Transverse colon (tissue), 3 donors: ENCODE results near the gene P2RY1.

Experiments
- CTCF ChIP-seq, 5 experiments: fragments of 200-600 bp in 3 of 5; fragments of 450-650 bp in 2 of 5; sonication (generic) in 3 of 5; IDR thresholded peaks; 1 replicate in 2 of 5; 2 replicates in 3 of 5; pipeline ENCODE4 v1.5.1; 2016 to 2017; ENCODE audit warnings: antibody characterized with exemption in 5 of 5, inconsistent platforms in 3 of 5, mild to moderate bottlenecking in 2 of 5, moderate library complexity in 1 of 5
- EP300 ChIP-seq: sonication (generic); formaldehyde crosslinking; IDR thresholded peaks from one replicate; pipeline ENCODE4 v1.6.1; 2017; ENCODE audit warnings: antibody characterized with exemption, low read depth
- POLR2A ChIP-seq: fragments of 450-650 bp; IDR thresholded peaks from one replicate; pipeline ENCODE4 v1.6.1; 2016; ENCODE audit warnings: antibody characterized with exemption, mild to moderate bottlenecking, moderate library complexity

GRCh38 chr3:152834191-152834775 is 648 bp upstream of the P2RY1 start:
- TF ChIP-seq CTCF (IDR thresholded peaks at IDR 0.05), result peak in 4 of 5 experiments; percentile 23 to 66 (median 39)
- TF ChIP-seq POLR2A, result no peak
- no peak for TF ChIP-seq EP300
